HepG2 (cell line): Measurements from ENCODE around the gene PAK1IP1. TPM values are rescaled to one million over a fixed set of nuclear protein-coding genes. Genes with fewer than 3 reads are reported as not detected.

Experiments
- ATF5 ChIP-seq: sonication (generic); formaldehyde crosslinking; IDR thresholded peaks from 2 replicates; pipeline ENCODE4 v1.4.0; 2020; ENCODE audit warnings: mild to moderate bottlenecking, low read depth, missing genetic modification reagents
- DPF2 ChIP-seq: sonication (generic); formaldehyde crosslinking; IDR thresholded peaks from 2 replicates; pipeline ENCODE4 v1.4.0; 2020; ENCODE audit warnings: mild to moderate bottlenecking, low read depth, missing genetic modification reagents, borderline replicate concordance
- ELF4 ChIP-seq: sonication (generic); formaldehyde crosslinking; IDR thresholded peaks from 2 replicates; pipeline ENCODE4 v1.5.0; 2020; ENCODE audit warnings: missing genetic modification reagents, mild to moderate bottlenecking, moderate library complexity, borderline replicate concordance
- KLF11 ChIP-seq: IDR thresholded peaks from 2 replicates; pipeline ENCODE4 v1.6.1; 2016; ENCODE audit warnings: missing compliant biosample characterization
- MBD4 ChIP-seq: IDR thresholded peaks from 2 replicates; pipeline ENCODE4 v1.6.1; 2012; ENCODE audit warnings: low read length, inconsistent platforms, borderline replicate concordance
- NFKB2 ChIP-seq: sonication (generic); formaldehyde crosslinking; IDR thresholded peaks from 2 replicates; pipeline ENCODE4 v1.4.0; 2020; ENCODE audit warnings: missing genetic modification reagents, borderline replicate concordance
- PAXIP1 ChIP-seq: sonication (generic); formaldehyde crosslinking; conservative IDR thresholded peaks from 2 replicates; pipeline ENCODE4 v1.4.0; 2020; ENCODE audit warnings: mild to moderate bottlenecking, missing genetic modification reagents, moderate library complexity
- POLR2G ChIP-seq: fragments of 200-400 bp; formaldehyde crosslinking; IDR thresholded peaks from 2 replicates; pipeline ENCODE4 v1.6.1; 2018; ENCODE audit warnings: mild to moderate bottlenecking, low read depth, low read length, moderate library complexity
- RELA ChIP-seq: sonication (generic); formaldehyde crosslinking; IDR thresholded peaks from 2 replicates; pipeline ENCODE4 v1.4.0; 2020; ENCODE audit warnings: missing genetic modification reagents
- SP4 ChIP-seq: sonication (generic); formaldehyde crosslinking; IDR thresholded peaks from 2 replicates; pipeline ENCODE4 v1.8.1; 2023; ENCODE audit warnings: mild to moderate bottlenecking, missing genetic modification reagents
- THRA ChIP-seq: sonication (generic); formaldehyde crosslinking; IDR thresholded peaks from 2 replicates; pipeline ENCODE4 v1.4.0; 2020; ENCODE audit warnings: missing genetic modification reagents, borderline replicate concordance
- ZFP36L1 ChIP-seq: sonication (generic); formaldehyde crosslinking; IDR thresholded peaks from 2 replicates; pipeline ENCODE4 v1.8.0; 2022; ENCODE audit warnings: mild to moderate bottlenecking, missing genetic modification reagents, moderate library complexity
- ZNF142 ChIP-seq: sonication (generic); formaldehyde crosslinking; IDR thresholded peaks from 2 replicates; pipeline ENCODE4 v1.4.0; 2020; ENCODE audit warnings: missing genetic modification reagents
- ZNF234 ChIP-seq: sonication (generic); formaldehyde crosslinking; conservative IDR thresholded peaks from 2 replicates; pipeline ENCODE4 v1.5.1; 2020; ENCODE audit warnings: mild to moderate bottlenecking, missing genetic modification reagents
- polyA plus RNA-seq, 8 experiments: library from polyadenylated mRNA; depleted of rRNA in 3 of 8; stranded (reverse) in 7 of 8; unstranded in 1 of 8; fragments of >200 nt; fragmentation: Illumina TruSeq in 4 of 8; extraction: Trizol in 4 of 8; gene quantifications; 2 replicates each; pipeline versions ENCODE4 v1.2.1 to v1.2.3, GENCODE V29; 2011 to 2016; ENCODE audit warnings: low read depth in 4 of 8, missing spikeins in 1 of 8, mixed read lengths in 1 of 8; ENCODE audit not compliant: insufficient read depth in 1 of 8
- total RNA-seq, 5 experiments: library from RNA; depleted of rRNA; stranded (reverse); fragments of >200 nt; fragmentation: Illumina TruSeq; extraction: Trizol; gene quantifications; 2 replicates each; pipeline ENCODE4 v1.2.3, GENCODE V29; 2016; ENCODE audit warnings: low read depth in 1 of 5
- TF ChIP-seq, protein P1 (sequence below): sonication (generic); formaldehyde crosslinking; IDR thresholded peaks from 2 replicates; pipeline ENCODE4 v1.5.1; 2020; ENCODE audit warnings: mild to moderate bottlenecking, missing genetic modification reagents, borderline replicate concordance

PAK1IP1 gene
- total and polyA plus RNA-seq, 2 of the 13 experiments (the other 11 are each of a cell fraction or from before 2014, with no cell fraction given): 23.4 to 66.2 TPM

DNA sequence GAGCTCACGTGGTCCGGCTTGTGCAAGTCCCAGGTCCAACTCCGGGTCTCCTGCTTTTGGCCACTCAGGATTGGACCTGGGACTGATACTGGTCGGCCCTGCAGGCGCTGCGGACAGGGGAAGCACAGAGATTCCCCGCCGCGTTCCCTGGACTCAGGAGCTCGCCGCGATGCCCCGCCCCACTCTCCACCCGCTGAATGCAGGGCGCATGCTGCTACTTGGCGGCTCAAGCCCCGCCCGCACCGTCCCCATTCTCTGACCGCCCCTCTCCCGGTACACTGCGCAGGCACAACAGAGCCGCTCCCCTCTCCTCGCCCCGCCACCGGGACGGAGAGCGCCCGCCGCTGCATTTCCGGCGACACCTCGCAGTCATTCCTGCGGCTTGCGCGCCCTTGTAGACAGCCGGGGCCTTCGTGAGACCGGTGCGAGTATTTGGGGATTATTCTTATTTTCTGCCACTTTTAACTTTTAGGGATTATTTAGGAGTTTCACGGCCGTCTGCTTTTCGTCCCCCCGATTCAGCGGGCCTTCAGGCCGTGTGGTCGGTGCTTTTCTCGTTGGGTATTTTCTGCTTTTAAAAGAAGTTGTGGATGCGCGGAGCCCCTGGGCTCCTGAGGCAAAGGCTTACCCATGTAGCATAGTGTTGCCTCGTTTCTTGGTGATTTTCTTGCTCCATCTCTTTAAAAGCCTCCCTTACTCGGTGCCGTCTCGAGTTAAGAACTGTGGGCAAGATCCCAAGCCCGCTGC, 28.2 kb downstream of the PAK1IP1 start, which contains the start of gene TMEM14C (continued):
- TF ChIP-seq PAXIP1 (peak; percentile 89), ATF5 (CRISPR knock-in tag) (peak; percentile 92; the same call in 1 of the 2 replicates), KLF11 (no peak; the same call in none of the 2 replicates), MBD4 (no peak), ZFP36L1 (CRISPR knock-in tag) (peak; percentile 87), POLR2G (peak; percentile 93), ZNF234 (CRISPR knock-in tag) (no peak), SP4 (CRISPR knock-in tag) (peak; percentile 91), NFKB2 (CRISPR knock-in tag) (peak; percentile 98), RELA (peak; percentile 66; the same call in 1 of the 2 replicates), DPF2 (CRISPR knock-in tag) (peak; percentile 71; the same call in 1 of the 2 replicates), THRA (CRISPR knock-in tag) (peak; percentile 69; the same call in 1 of the 2 replicates), ELF4 (CRISPR knock-in tag) (no peak), ZNF142 (CRISPR knock-in tag) (peak; percentile 79)
- TF ChIP-seq, protein P1, sequence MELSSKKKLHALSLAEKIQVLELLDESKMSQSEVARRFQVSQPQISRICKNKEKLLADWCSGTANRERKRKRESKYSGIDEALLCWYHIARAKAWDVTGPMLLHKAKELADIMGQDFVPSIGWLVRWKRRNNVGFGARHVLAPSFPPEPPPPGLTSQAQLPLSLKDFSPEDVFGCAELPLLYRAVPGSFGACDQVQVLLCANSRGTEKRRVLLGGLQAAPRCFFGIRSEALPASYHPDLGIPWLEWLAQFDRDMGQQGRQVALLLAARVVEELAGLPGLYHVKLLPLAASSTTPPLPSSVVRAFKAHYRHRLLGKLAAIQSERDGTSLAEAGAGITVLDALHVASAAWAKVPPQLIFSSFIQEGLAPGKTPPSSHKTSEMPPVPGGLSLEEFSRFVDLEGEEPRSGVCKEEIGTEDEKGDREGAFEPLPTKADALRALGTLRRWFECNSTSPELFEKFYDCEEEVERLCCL: peak; percentile 84; the same call in 1 of the 2 replicates
